Stimulated activated CD4-positive, alpha-beta T cell treated with anti-CD3 and anti-CD28 coated beads, Interleukin-1b, Interleukin-23, amount 100 ng/mL, for 4 hours (primary cell): ENCODE results near the gene TBPL1.

Source experiments
- DNase-seq, 2 donors: peaks; one replicate each; pipeline ENCODE4 v3.0.0-alpha.2; 2020; ENCODE audit warnings: low read depth in 2 of 2

TBPL1 gene

DNA sequence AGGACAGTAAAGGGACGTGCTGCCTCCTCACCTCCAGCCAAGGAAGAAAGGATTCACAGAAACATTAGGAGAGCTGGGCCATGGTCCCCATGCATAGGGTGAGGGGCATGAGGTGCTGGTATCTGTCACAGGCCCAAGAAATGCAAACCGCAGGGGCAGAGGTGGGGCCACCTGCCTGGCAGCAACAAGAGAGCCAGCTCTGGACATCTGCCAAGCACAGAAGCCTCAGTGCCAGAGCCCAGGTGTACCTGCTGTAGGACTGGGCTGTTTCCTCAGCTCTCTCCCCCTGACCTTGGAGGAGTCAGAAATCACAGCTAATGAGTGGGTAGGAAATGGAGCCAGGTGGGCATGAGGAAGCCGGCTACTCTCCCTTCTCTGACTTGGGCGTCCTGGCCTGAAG, 54.1 kb downstream of the TBPL1 start:
- DNase-seq = no peak

DNA sequence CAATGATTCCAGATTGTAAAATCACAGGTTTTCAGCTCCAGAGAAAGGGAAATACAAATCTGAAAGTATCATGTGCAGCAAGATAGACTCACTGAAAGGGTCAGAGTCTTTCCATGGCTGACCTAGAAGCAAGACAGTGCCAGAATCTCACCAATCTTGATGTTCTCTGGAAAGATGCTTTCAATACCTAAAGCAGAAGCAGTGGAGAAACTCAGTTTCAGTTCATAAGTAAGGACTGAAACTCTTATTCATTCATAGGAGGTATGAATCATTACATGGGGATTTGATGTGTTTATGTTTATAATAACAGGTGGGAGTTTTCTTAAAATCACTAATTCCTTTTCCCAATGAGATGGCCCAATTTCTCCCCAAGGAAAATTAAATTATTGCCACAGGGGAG, 56.9 kb downstream of the TBPL1 start:
- no peak for DNase-seq

DNA sequence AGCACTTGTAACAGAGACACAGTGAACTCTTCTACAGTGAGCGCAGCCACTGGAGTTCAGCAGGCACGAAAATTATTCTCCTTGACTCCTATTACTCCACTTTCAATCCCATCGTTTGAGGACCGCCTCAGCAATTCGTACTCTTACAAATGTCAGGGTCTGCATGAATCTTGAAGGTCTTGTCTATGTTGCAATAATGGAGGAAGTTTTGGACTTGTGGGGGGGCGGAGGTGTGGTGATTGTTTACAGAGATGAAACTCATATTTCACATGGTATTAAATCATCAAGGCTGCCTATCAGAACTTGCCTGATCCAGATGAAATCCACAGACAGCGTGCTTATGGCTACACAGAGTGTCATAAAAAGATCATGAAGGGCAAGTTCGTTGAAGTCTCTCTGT, 57.4 kb downstream of the TBPL1 start:
- no peak for DNase-seq

DNA sequence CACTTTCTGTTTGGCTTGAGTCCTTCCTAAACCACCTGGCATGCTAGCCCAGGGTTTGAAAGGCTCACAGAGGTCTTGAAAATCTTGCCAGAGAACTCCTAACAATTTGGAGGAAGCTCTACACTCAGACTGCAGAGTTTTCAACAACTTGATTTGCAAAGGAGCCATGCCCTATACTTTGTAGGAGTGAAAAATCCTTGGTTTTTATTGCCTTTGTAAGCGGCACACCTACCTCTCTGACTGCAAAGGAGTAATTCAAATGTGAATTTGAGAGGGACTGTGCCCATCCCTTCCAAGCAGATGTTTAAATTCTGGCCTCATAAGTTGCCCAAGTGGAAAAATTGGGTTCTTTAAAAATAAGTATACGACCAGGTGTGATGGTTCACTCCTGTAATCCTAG, 58.0 kb downstream of the TBPL1 start:
- no peak for DNase-seq

DNA sequence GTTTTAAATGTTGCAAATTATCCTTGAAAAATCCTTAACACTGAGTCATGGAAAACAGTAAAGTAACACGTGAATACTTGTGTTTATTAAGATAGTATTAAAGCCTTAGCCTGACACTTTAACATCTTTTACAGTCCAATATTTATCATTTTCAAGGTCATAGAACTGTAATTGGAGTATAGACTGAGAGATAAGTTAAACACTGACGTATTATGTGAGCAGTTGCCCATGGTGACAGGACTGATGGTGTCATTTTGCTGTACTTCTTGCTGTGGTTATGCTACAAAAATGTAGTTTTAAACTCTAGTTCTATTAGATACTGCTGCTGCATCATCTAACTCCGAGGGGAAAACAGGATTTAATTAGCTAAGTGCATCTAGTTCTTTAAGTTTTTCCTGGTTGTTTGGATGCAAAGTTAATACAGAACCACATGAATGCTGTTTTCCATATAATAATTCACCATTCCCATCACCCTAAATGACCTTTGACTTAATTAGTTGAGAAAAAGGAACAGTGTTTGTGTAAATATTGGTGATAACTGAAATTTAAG, 61.6 kb downstream of the TBPL1 start:
- DNase-seq = no peak

DNA sequence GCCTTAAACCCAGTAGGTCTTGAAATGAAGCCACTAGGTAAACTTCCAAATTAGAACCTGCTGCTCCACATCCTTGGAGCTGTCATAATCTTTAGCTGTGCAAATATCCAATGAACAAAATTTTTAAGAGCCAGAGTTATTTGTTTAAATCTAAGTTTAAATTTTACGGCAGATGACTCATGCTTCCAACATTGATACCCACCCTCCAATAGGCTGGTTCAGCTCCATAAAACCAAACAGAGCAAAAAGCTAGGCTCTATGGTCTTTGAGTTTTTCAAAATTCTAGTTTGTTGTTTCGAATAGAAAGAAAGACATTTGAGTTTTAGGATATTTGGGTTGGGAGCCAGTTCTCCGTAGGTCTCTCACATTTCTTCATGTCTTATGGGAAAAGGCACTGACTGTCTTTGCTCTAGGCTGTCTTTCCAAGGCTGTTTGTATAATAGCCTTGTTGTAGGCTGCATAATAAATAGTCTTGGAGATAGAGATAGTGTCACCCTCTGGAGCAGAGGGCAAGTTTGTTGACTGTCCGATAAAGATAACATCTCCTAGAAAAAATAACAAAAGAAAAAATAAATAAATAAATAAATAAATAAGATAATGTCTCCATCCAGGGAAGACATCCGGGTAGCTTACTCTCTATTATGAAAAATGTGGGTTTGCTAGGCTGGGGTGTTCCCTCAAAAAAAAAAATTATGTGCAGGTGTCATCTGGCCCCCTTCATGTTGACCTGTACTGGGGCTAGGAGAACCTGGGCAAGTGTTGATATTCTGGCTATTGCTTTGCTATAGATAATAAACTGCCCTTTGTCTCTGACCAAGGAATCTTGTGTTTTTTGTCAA, 62.9 kb downstream of the TBPL1 start:
- DNase-seq = no peak

DNA sequence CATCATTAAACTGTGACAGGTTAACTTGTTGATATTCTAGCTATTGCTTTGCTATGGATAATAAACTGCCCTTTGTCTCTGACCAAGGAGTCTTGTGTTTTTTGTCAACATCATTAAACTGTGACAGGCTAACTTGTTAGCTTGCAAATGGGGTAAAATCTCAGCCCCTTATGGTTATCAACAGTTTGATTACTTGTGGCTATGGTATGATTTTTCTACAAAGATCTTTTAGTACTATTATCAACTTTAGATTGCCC, 63.5 kb downstream of the TBPL1 start:
- no peak for DNase-seq

DNA sequence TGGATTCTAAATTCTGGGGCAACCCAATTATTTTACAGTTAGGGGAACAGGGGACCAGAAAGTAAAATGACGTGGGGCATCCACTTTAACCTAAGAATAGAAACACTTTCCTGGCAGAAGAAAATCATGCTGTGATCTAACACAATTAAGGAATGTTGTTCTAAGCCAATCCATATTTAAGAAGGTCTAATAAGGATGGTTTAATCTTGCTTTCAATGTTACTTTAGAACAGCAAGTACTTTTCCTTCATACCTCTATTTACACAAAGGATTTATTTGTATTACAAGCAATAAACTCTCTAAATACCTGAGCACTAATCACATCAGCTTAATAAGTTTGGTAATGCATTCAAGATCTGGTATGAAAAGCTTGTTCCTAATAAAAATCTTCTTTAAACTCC, 67.0 kb downstream of the TBPL1 start:
- no peak for DNase-seq

DNA sequence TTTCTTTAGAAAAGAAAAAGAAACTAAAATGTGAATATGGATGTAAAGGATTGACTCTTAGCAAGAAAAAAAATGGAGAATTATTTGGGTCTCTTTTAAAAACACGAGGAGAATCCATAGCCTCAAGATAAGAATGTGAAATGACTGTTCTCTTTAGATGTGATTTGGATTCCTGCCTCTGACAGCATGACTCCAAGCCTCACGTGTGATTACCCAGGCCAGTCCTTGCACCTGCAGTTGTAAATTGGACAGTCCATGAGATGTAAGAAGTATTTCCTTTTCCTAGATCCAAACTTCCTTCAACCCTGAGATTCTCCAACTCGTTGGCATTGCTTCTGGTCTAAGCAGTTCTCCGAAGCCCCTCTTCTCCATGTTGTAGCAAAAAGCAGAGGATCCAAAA, 67.5 kb downstream of the TBPL1 start:
- no peak for DNase-seq

DNA sequence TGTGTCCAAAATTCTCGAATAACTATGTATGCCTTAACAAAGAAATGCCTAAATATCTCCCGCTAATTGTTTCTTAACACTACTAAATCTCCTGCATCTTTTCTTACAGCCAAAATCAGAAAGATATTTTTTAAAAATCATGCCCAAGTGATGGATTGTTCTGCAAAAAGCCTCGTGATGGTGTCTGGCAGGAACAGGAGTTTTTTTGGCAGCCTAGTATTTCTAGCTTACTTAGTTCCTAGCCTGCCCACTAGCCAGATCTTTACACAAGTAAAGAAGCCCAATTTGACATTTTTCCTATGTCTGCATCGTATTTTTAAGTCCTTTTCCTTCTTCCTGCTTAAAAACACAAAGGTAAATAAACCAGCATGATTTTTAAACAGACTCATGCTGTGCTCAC, 67.9 kb downstream of the TBPL1 start:
- DNase-seq = no peak

DNA sequence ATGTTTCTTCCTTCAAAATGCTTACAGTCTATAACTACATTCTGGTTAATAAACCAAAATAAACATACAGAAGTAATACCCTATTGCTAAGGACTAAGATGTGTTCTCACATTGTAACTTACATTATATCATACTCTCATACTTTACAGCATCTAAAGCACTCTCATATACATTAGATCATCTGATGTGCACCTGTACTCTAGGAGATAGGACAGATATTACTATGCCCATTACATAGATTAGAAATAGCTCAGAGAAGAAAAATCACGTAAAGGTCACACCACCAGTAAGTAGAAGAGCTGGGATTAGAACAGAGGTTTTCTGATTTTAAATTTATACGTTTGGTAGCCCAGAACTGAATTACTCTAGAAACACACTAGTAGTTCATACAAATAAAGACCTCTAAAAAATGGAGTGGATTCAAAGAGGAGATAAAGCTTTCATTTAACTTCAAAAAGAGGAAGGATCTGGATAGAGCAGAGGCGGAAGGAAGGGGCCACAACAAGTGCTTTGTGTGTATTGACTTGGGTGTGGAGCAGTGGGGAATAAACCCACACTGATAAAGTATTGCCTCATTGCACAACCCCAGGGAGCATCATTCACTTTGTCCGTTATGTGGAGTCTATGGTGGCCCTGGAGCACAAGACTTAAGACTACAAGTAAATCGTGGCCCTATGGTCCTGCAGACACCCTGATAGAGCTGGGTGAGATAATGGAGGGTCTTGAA, 68.5 kb downstream of the TBPL1 start:
- no peak for DNase-seq

DNA sequence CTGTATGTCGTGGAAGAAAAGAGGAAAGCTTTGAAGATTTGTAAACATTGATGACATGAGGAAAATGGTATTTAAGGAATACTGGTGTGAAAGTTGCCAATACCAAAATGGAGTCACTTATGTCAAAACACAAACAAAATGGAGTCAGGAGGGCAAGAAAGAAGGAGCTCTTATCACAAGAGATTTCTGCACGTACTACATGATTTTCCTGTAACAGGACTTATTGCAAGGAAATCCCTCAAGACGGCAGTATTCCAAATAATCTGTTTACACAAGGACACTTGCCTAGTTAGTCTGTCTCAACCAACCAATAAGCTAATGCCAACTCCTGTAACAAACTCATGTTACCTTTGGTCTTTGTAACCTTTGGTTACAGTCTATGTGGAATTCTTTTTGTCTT, 69.6 kb downstream of the TBPL1 start:
- DNase-seq = no peak

DNA sequence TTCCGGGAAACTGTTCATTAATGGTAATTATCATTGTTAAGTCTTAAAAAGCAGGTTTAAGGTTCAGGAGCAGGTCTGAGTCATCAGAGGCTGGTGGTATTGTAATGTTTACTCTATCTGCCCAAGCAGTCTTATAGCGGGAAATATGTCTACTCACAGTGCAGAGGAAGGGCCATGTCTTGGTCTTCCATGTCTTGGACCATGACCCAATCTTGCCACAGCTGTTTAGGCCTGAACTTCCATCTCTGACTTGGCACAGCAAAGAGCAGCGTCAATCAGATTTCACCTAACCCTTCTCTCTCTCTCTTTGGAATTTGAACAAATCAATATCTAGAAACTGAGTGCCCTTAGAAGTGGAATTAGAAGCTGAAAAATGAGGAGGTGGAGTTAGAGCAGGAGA, 73.6 kb downstream of the TBPL1 start:
- DNase-seq = no peak

DNA sequence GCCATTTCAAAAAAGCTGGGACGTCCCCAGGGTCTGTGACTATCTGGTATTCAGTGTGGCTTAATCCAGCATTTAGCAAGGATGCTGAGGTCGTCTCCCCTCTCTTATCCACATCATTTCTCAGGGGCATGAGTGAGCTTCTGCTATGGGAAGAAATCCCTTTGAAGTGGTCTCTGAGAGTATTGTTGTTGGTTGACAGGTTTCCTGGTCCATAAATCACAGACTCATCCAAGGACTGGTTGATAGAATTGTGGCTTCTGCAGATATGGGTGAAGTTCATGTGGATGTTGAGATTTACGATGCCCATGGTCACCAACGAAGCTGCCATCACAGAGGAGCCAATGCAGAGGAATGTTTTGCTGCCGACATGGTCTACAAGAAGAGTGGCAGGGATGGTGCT, 75.4 kb downstream of the TBPL1 start:
- DNase-seq = no peak

DNA sequence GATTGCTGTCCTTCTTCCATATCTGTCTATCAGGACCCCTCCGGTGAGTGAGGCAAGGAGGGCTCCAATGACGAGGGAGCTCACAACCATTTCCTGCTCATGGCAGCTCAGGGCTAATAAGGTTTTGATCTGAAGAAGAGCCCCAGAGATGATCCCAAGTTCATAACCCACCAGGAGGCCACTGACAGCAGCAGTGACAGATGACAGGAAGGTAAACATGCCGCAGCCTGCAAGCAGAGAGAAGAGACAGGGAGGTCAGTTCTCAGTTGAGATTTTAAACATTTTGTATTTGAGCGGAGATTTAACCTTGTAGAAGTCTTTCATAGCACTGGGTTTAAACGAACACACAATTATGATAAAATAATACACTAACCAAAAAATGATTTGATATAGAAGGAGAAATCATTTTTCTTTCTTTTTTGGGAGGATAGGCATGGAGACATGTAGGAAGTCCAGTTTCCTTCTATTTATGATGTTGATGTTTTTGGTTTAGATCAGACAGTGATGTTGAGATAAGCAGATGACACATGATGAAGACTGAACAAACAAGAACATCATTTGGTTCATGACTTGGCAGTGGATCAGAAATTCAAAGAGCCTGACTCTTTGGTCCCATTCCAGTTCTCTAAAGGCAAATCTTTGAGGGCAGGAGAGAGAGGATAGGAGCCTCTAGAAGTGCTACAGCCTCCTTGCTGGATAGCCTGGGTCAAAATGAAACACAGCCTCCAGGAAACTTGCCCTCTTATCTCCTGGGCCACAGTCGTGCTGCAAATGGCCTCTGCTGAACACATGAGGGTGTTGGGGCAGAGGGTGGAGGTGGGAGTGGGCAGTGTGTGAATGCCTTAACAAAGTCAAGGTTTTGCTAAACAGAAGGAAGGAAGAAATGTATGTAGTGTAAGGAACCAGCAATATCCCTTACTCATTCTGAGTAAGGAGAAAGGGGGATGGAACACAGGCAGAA, 76.8 kb downstream of the TBPL1 start:
- no peak for DNase-seq

DNA sequence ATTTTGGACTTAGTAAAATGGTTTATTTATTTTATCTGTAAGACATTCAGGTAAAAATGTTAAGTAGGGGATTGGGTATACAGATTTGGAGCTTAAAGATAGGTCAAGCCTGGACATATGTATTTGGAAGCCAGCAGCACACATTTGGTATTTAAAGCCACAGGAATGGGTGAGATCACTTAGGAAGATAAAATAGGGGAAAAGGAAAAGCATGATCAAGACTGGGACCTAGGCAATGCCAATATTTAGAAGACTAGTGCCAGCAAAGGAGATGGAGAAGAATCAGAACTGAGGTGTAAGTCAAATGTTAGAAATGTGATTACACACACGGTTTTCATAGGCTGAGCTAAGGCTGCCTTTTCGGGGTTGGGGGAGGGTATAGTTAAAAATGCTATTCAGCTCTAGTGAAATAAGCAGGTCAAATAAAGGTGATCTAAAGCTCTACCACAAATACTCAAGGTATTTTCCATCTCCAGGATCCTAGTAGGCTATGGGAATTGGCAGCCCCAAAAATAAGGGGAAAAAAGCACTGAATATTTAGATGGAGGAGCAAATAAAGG, 78.8 kb downstream of the TBPL1 start:
- DNase-seq = no peak

DNA sequence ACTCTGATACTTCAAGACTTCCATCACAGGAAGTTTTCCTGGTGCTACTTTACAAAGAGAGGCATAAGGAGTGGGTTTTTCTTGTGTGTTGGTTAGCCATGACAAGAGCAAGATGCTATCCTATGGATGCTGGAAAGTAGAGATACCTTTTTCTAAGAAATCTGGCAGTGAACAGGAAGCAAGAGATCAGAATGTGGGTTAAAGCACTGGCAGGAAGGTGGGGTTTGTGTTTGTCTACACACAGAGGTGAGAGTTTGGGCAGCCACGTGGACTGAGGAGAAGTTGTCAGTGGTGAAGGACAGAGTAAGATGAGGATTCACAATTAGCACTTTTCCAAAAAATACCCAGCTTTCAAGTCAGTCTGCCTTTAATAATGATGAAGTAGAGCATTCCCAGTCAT, 81.5 kb downstream of the TBPL1 start:
- DNase-seq = no peak

DNA sequence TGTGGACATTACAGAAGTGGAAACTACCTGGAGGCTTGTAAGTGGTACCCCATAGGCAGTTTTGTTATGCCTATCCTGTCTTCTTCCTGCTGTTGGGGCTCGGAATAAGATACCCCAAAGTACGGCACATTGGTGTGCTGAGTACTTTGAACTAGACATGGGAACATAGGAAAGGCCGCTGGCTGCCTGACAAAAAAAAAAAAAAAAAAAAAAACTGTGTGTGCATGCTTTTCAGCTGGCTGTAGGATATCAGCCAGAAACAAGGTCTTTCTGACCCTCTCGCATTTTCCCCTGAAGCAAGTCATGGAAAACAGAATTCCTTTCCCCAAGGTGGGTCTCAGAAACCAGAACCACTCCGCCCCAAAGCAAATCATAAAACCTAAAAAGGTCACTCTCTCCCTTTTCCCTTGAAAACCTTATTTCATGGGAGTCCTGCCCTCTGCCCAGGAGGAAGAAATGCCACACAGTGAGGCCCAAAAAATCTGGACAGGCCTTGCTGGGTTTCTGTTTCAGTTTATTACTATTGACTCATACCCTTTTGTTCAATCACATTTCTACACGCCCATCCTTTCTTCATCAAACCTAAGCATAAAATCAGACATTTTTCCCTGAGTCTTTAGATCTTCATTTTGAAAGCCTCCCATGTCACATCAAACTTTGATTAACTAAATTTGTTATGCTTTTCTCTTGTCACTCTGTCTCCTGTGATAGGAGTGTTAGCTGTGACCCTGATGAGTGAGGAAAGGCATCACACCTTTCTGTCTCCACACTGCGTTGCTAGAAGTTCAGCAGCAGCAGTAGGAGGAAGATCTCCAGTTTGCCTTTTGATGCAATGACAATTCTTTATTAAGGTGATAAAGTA, 82.2 kb downstream of the TBPL1 start:
- no peak for DNase-seq

DNA sequence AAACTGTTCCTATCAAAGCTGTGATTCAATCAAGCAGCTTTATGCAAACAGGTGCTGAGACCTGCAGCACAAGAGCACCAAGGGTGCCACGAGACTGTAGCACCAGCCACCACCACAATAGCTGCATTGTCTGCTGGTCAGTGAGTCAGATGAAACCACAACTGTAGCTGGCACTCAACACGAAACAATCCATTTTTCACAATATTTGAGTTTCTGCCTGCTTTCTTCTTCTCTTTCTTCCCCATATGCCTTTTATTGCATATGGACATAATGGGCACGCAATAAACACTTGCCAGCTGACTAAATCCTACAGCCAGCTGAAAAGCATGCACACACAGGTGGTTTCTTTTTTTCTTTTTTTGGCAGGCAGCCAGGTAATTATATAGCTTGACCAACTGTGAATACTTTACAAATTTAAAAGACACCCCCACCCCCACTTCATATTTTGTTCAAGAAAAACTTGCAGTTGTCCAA, 82.8 kb downstream of the TBPL1 start:
- no peak for DNase-seq

DNA sequence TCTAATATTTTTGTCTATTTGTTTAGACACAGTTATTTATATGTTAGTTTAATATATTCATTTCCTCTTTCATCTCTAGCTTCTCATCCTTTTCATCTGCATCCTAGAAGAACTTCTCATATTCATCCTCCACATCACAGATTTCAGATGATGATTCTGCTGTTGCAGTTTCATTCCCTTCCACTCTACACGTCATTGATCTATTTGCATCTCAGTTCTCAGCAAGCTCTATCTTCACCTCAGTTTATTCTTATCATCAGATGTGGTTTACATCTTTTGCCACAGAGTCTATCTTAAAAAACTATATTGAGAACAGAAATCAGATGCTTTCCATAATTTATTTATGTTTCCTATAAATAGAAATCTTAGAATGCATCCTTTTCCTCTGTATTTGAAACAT, 86.1 kb downstream of the TBPL1 start:
- no peak for DNase-seq
